Mammary epithelial cell (primary cell): ENCODE results near the gene PFKFB4.

Experiments used
- EZH2 ChIP-seq: IDR thresholded peaks from 2 replicates; pipeline ENCODE4 v1.6.1; 2012; ENCODE audit warnings: low read length, inconsistent platforms, borderline replicate concordance
- TF ChIP-seq, protein P1 (sequence below), 2 donors: IDR thresholded peaks in 1 of 2; conservative IDR thresholded peaks in 1 of 2; 2 replicates each; pipeline ENCODE4 v1.5.1; 2011 to 2012; ENCODE audit warnings: inconsistent platforms in 2 of 2, low read length in 2 of 2, mild to moderate bottlenecking in 2 of 2, control low read depth in 1 of 2, low read depth in 1 of 2; ENCODE audit not compliant: insufficient read depth in 1 of 2; ENCODE audit errors: extremely low read depth in 1 of 2

GRCh38 chr3:48518069-48518468, 38.5 kb downstream of the PFKFB4 start:
- TF ChIP-seq, protein P1, sequence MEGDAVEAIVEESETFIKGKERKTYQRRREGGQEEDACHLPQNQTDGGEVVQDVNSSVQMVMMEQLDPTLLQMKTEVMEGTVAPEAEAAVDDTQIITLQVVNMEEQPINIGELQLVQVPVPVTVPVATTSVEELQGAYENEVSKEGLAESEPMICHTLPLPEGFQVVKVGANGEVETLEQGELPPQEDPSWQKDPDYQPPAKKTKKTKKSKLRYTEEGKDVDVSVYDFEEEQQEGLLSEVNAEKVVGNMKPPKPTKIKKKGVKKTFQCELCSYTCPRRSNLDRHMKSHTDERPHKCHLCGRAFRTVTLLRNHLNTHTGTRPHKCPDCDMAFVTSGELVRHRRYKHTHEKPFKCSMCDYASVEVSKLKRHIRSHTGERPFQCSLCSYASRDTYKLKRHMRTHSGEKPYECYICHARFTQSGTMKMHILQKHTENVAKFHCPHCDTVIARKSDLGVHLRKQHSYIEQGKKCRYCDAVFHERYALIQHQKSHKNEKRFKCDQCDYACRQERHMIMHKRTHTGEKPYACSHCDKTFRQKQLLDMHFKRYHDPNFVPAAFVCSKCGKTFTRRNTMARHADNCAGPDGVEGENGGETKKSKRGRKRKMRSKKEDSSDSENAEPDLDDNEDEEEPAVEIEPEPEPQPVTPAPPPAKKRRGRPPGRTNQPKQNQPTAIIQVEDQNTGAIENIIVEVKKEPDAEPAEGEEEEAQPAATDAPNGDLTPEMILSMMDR (conservative IDR thresholded peaks at IDR 0.05 in 1 of 2, IDR thresholded peaks at IDR 0.05 in 1 of 2; ENCODE audit: extremely low read depth in 1 of 2, insufficient read depth in 1 of 2, low read depth in 1 of 2, low read length in 2 of 2) = no peak
- TF ChIP-seq EZH2 = no peak
